Naive thymus-derived CD4-positive, alpha-beta T cell (primary cell): ENCODE data around the gene SLX4. TPM values are rescaled to one million over a fixed set of nuclear protein-coding genes. Genes with fewer than 3 reads are reported as not detected.
A peak's percentile ranks its signal among the peaks of the same experiment; 100 is the strongest.

Experiments
- ATAC-seq: fragments of 150-1000 bp; cut with Tn5 transposase; 2 replicates; pipeline ENCODE4 v1.10.0; 2021; ENCODE audit warnings: mild to moderate bottlenecking, moderate library complexity
- CTCF ChIA-PET: fragments of 350-600 bp; sonication (Branson Sonifier 250); formaldehyde crosslinking; loops from one replicate; lab custom pipeline; 2021; ENCODE audit warnings: antibody characterized with exemption; lab: Charles Lee
- POLR2A ChIA-PET: fragments of 350-600 bp; sonication (Branson Sonifier 250); formaldehyde crosslinking; loops from one replicate; lab custom pipeline; 2021; ENCODE audit warnings: antibody characterized with exemption, inconsistent platforms; lab: Charles Lee
- DNase-seq, 9 donors: peaks; one replicate each; pipeline versions ENCODE4 v3.0.0 to v3.0.0-alpha.2; 2020 to 2022; ENCODE audit warnings: mixed read lengths in 1 of 9
- H3K27ac ChIP-seq: one replicate; pipeline ENCODE4 v1.7.0; 2013; ENCODE audit warnings: mild to moderate bottlenecking, low read depth, low read length, moderate library complexity
- H3K27me3 ChIP-seq, 2 donors: one replicate each; pipeline ENCODE4 v1.7.0; 2013; ENCODE audit warnings: low read length in 2 of 2, mild to moderate bottlenecking in 2 of 2, moderate library complexity in 2 of 2; ENCODE audit not compliant: control insufficient read depth in 2 of 2, insufficient read depth in 2 of 2
- H3K36me3 ChIP-seq, 3 experiments: 1 replicate in 2 of 3; 2 replicates in 1 of 3; pipeline ENCODE4 v1.7.0; 2013; ENCODE audit warnings: low read length in 3 of 3, mild to moderate bottlenecking in 3 of 3, moderate library complexity in 1 of 3; ENCODE audit not compliant: insufficient read depth in 3 of 3, control insufficient read depth in 2 of 3
- H3K4me1 ChIP-seq, 2 donors: one replicate each; pipeline ENCODE4 v1.7.0; 2013; ENCODE audit warnings: low read length in 2 of 2, mild to moderate bottlenecking in 2 of 2, moderate library complexity in 1 of 2; ENCODE audit not compliant: control insufficient read depth in 2 of 2, insufficient read depth in 2 of 2
- H3K4me3 ChIP-seq: 2 replicates; pipeline ENCODE4 v1.7.0; 2013; ENCODE audit warnings: mild to moderate bottlenecking, low read length
- H3K9me3 ChIP-seq, 3 experiments: 1 replicate in 2 of 3; 2 replicates in 1 of 3; pipeline ENCODE4 v1.7.0; 2013; ENCODE audit warnings: low read length in 3 of 3; ENCODE audit not compliant: control insufficient read depth in 2 of 3
- H3K27ac Mint-ChIP-seq, 9 donors: one replicate each; pipeline ENCODE4 v1.8.0; 2020 to 2022; ENCODE audit warnings: mixed read lengths in 9 of 9, mild to moderate bottlenecking in 8 of 9, moderate library complexity in 5 of 9, inconsistent platforms in 2 of 9
- H3K27me3 Mint-ChIP-seq, 5 donors: one replicate each; pipeline ENCODE4 v1.8.0; 2021 to 2022; ENCODE audit warnings: mixed read lengths in 5 of 5, mild to moderate bottlenecking in 1 of 5
- H3K36me3 Mint-ChIP-seq, 5 donors: one replicate each; pipeline ENCODE4 v1.8.0; 2020 to 2022; ENCODE audit warnings: mixed read lengths in 5 of 5, mild to moderate bottlenecking in 3 of 5, inconsistent platforms in 1 of 5
- H3K4me1 Mint-ChIP-seq, 7 donors: one replicate each; pipeline ENCODE4 v1.8.0; 2020 to 2022; ENCODE audit warnings: mixed read lengths in 7 of 7, mild to moderate bottlenecking in 3 of 7, inconsistent platforms in 1 of 7
- H3K4me3 Mint-ChIP-seq, 10 donors: one replicate each; pipeline ENCODE4 v1.8.0; 2020 to 2022; ENCODE audit warnings: mild to moderate bottlenecking in 10 of 10, mixed read lengths in 10 of 10, moderate library complexity in 6 of 10, inconsistent platforms in 2 of 10
- H3K9me3 Mint-ChIP-seq, 11 donors: one replicate each; pipeline ENCODE4 v1.8.0; 2020 to 2022; ENCODE audit warnings: mixed read lengths in 11 of 11, mild to moderate bottlenecking in 4 of 11, inconsistent platforms in 1 of 11, moderate library complexity in 1 of 11
- intact Hi-C, 2 donors: fragments of 100-400 bp; cut with micrococcal nuclease; formaldehyde crosslinking; loops; one replicate each; pipeline ENCODE4 v1.15.1; 2023
- polyA plus RNA-seq, 2 donors: library from polyadenylated mRNA; unstranded; fragments of 300-500 nt; fragmentation: Illumina TruSeq; gene quantifications; one replicate each; pipeline ENCODE4 v1.2.3, GENCODE V29; 2021
- total RNA-seq, 6 experiments: library from RNA in 5 of 6; stranded (reverse) in 5 of 6; gene quantifications; 1 replicate in 5 of 6; 2 replicates in 1 of 6; pipeline ENCODE4 v1.2.3 and lab custom pipeline; 2021 to 2026

Gene SLX4
- total and polyA plus RNA-seq, 7 experiments from 2014 or later = 0.89 to 12.5 (median 7.5) TPM

- DNase-seq = peak in 1 of 9 donors; percentile 17
- H3K4me3 Mint-ChIP-seq = no peak overlapping the region
- intact Hi-C loops = no loop called here
- Histone ChIP-seq H3K27me3 (no peaks in the 10 kb centered on the region), H3K4me3 (no peak overlapping the region), H3K36me3 (peaks cover 0 to 43% (median 3%) of the 10 kb centered on the region in 3 experiments), H3K27ac (no peak overlapping the region), H3K4me1 (no peaks in the 10 kb centered on the region), H3K9me3 (no peaks in the 10 kb centered on the region)
- ChIA-PET POLR2A (no interaction called here), CTCF (no interaction called here)
- no peaks in the 10 kb centered on the region for H3K9me3 Mint-ChIP-seq
- H3K36me3 Mint-ChIP-seq = peaks cover 0 to 6% (median 4%) of the 10 kb centered on the region in 5 donors
- peak overlapping the region in 3 of 9 donors; percentile 38 to 79 (median 60) for H3K27ac Mint-ChIP-seq
- no peak for ATAC-seq
- H3K27me3 Mint-ChIP-seq = no peaks in the 10 kb centered on the region
- H3K4me1 Mint-ChIP-seq = peaks cover 0 to 4% (median 0%) of the 10 kb centered on the region in 7 donors
These were observed 35.0 kb upstream of the SLX4 start for GRCh38 chr16:3646348-3646920.

- Mint-ChIP-seq H3K27me3 (no peaks in the 10 kb centered on the region), H3K27ac (no peak overlapping the region), H3K9me3 (no peaks in the 10 kb centered on the region), H3K4me3 (no peak overlapping the region), H3K4me1 (peaks cover 0 to 4% (median 0%) of the 10 kb centered on the region in 7 donors), H3K36me3 (peaks cover 0 to 6% (median 4%) of the 10 kb centered on the region in 5 donors)
- H3K4me3 ChIP-seq = no peak overlapping the region
- H3K27me3 ChIP-seq = no peaks in the 10 kb centered on the region
- peak in 1 of 9 donors; percentile 13 for DNase-seq
- H3K9me3 ChIP-seq = no peaks in the 10 kb centered on the region
- H3K4me1 ChIP-seq = no peaks in the 10 kb centered on the region
- ChIA-PET CTCF (interaction anchor here (0.6 kb wide), 1 partner anchor 529 kb away, joined by 3 read pairs; no protein-coding TSS in a partner anchor), POLR2A (no interaction called here)
- no peak for ATAC-seq
- no peak overlapping the region for H3K27ac ChIP-seq
- peaks cover 0 to 43% (median 3%) of the 10 kb centered on the region in 3 experiments for H3K36me3 ChIP-seq
- intact Hi-C loops = no loop called here
These were observed 34.3 kb upstream of the SLX4 start for GRCh38 chr16:3645504-3646347.

- no peak for DNase-seq
- intact Hi-C loops = no loop called here
- peaks cover 0 to 45% (median 3%) of the 10 kb centered on the region in 3 experiments for H3K36me3 ChIP-seq
- H3K27ac ChIP-seq = no peak overlapping the region
- no peaks in the 10 kb centered on the region for H3K9me3 ChIP-seq
- no peak for ATAC-seq
- H3K27me3 ChIP-seq = no peaks in the 10 kb centered on the region
- Mint-ChIP-seq H3K4me1 (peaks cover 0 to 4% (median 4%) of the 10 kb centered on the region in 7 donors), H3K27me3 (no peaks in the 10 kb centered on the region), H3K27ac (no peak overlapping the region), H3K36me3 (peaks cover 0 to 11% (median 4%) of the 10 kb centered on the region in 5 donors), H3K9me3 (no peaks in the 10 kb centered on the region), H3K4me3 (no peak overlapping the region)
- CTCF ChIA-PET = no interaction called here
- no peak overlapping the region for H3K4me3 ChIP-seq
- POLR2A ChIA-PET = no interaction called here
- no peaks in the 10 kb centered on the region for H3K4me1 ChIP-seq
These were observed 33.7 kb upstream of the SLX4 start for GRCh38 chr16:3645108-3645503.

DNA sequence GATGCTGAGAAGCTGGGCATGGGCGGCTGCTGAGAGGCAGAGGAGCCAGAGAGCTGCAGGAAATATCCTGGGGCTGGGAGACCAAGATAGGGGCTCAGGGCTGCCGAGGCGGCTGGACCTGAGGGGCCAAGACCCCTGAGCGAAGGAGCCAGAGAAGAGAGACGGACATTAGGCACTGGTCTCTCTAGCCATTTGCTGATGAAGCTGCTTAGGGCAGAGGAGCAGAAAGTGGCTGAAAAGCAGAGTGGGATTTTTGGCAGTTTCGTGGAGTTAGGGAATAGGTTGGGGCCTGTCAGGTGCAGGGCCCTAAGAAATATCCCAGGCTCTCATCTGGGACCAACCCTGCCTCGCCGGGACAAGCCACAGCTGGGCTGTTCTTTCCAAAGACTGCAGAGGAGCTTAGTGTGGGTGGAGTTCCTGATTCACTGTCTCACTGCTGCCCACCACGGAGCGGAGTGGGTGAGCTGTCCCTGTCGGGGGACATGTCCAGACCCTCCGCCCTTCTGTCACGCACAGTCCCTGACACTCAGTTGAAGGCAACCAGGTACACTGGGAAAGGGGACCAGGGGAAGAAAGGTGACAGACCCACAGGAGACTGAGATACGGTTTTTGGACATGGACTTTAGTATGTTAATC, 31.8 kb upstream of the SLX4 start:
- Mint-ChIP-seq H3K4me1 (peaks cover 8 to 16% (median 11%) of the 10 kb centered on the region in 7 donors), H3K27me3 (no peaks in the 10 kb centered on the region), H3K9me3 (no peaks in the 10 kb centered on the region), H3K27ac (no peak overlapping the region), H3K4me3 (no peak overlapping the region), H3K36me3 (peaks cover 0 to 11% (median 4%) of the 10 kb centered on the region in 5 donors)
- Histone ChIP-seq H3K27ac (no peak overlapping the region), H3K36me3 (peaks cover 0 to 45% (median 3%) of the 10 kb centered on the region in 3 experiments), H3K4me1 (no peaks in the 10 kb centered on the region), H3K4me3 (no peak overlapping the region), H3K9me3 (no peaks in the 10 kb centered on the region), H3K27me3 (no peaks in the 10 kb centered on the region)
- ChIA-PET CTCF (no interaction called here), POLR2A (interaction anchor here (0.6 kb wide), 1 partner anchor 988 kb away, joined by 4 read pairs; no protein-coding TSS in a partner anchor)
- intact Hi-C loops = no loop called here
- DNase-seq (peak in 1 of 9 donors; percentile 8), ATAC-seq (no peak)

DNA sequence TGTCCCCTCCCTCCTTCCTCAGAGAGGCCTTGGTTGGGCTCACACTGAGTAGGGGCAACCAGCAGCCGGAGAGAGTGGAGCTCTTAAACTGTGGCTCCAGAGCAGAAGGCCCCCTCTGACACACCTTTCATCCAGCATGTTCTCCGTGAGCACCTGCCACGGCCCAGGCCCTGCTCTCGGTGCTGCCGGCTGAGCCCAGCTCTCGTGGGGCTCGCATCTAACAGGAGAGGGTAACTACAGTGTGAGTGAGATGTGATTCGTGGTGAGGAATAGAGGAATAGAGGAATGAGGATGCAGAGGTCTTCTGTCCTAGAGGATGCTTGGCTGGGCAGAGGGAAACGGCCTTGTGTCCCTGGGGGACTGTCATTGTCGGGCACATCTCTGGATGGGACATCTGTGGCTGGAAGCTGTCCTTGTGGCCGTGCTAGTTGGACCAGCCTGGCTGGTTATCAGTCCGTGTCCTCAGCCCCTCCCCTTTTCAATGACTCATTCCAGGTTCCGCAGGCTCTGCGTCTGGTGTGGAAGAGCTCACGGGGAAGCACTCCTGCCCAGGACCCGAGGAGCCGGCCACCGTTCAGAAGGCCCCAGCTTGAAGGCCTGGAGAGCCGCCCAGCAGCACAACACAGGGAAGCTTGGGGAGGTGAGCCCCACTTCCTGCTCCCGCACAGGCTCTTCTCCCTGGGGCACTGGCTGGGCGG, 31.1 kb upstream of the SLX4 start:
- no peak for DNase-seq

GRCh38 chr16:3641801-3642396, 30.5 kb upstream of the SLX4 start:
- ATAC-seq (no peak), DNase-seq (no peak)
- Histone ChIP-seq H3K9me3 (no peaks in the 10 kb centered on the region), H3K36me3 (peaks cover 0 to 45% (median 3%) of the 10 kb centered on the region in 3 experiments), H3K4me1 (peaks cover 4 to 11% of the 10 kb centered on the region in 2 donors), H3K4me3 (no peak overlapping the region), H3K27me3 (no peaks in the 10 kb centered on the region), H3K27ac (no peak overlapping the region)
- POLR2A ChIA-PET = interaction anchor here (0.6 kb wide), 1 partner anchor 101 kb away, joined by 3 read pairs; no protein-coding TSS in a partner anchor
- Mint-ChIP-seq H3K36me3 (peaks cover 0 to 11% (median 4%) of the 10 kb centered on the region in 5 donors), H3K4me3 (no peak overlapping the region), H3K27ac (no peak overlapping the region), H3K27me3 (no peaks in the 10 kb centered on the region), H3K9me3 (no peaks in the 10 kb centered on the region), H3K4me1 (peaks cover 21 to 29% (median 23%) of the 10 kb centered on the region in 7 donors)
- intact Hi-C loops = no loop called here
- CTCF ChIA-PET = interaction anchor here (0.6 kb wide), 1 partner anchor 15 kb away, joined by 3 read pairs; no protein-coding TSS in a partner anchor

More for the DNA sequence above, 31.1 kb upstream of the SLX4 start:
- no peaks in the 10 kb centered on the region for H3K27me3 Mint-ChIP-seq
- intact Hi-C loops = no loop called here
- H3K4me1 ChIP-seq = peaks cover 0 to 4% of the 10 kb centered on the region in 2 donors
- CTCF ChIA-PET = no interaction called here
- no peak overlapping the region for H3K4me3 Mint-ChIP-seq
- H3K4me3 ChIP-seq = no peak overlapping the region
- POLR2A ChIA-PET = no interaction called here
- no peak for ATAC-seq
- peaks cover 0 to 45% (median 3%) of the 10 kb centered on the region in 3 experiments for H3K36me3 ChIP-seq
- no peaks in the 10 kb centered on the region for H3K9me3 ChIP-seq
- H3K9me3 Mint-ChIP-seq = no peaks in the 10 kb centered on the region
- H3K27me3 ChIP-seq = no peaks in the 10 kb centered on the region
- H3K36me3 Mint-ChIP-seq = peaks cover 0 to 11% (median 4%) of the 10 kb centered on the region in 5 donors
- no peak overlapping the region for H3K27ac ChIP-seq
- H3K4me1 Mint-ChIP-seq = peaks cover 15 to 23% (median 17%) of the 10 kb centered on the region in 7 donors
- H3K27ac Mint-ChIP-seq = no peak overlapping the region
